ENCODE data around the gene CAPN14.
"Not testable (repeated sequence)": the region's sequence is repeated elsewhere in the genome, so short reads cannot be mapped to it uniquely, and the experiment has no call there.

CAPN14 gene

DNA sequence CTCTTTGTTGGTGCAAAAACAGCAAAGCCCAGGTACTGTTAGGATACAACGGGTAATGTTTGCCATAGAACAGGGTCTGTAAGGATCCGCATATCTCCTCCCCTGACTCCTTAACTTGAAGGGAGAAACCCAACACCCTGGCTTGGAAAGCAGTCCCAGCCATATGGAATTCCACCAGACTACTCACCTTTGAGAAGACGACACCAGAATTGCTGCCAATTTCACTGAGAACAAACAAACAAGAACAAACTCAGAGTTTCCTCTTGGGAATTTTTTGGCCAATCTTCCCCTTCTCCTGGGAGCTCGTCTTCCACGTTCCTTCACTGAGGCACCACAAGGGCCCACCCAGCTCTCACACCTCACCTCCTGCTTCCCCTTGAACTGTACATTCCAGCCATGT lies 29.2 kb downstream of the CAPN14 start:
- Histone ChIP-seq H3K27ac (replicated peaks) (no peak overlapping the region), H3K27me3 (ENCODE audit: insufficient read depth, poor library complexity, severe bottlenecking) (peaks cover 3% of the 10 kb centered on the region), H3K4me3 (replicated peaks; ENCODE audit: insufficient read depth, low read length) (no peak overlapping the region)
- no peak for DNase-seq (ENCODE audit: low read depth in 1 of 2, low spot score in 1 of 2)
- no peak for TF ChIP-seq GABPA (IDR thresholded peaks at IDR 0.05; ENCODE audit: low read depth)

DNA sequence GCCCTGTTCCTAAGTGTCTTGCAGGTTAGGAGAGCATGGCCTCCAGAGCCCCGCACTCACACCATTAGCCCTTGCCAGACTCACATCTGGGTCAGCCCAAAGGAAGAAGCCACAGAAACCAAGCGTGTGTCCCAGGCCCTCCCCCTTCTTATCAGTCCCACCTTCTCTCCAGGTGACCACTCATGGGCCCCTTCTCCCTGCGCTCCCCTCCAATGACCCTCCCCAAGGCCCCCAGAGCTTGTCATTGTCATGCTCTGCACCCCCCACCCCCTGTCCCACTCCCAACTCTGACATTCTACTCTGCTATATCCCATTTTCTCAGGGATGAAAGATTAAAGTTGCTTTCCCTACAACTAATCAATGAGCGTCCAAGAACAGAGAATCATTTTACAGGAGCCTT lies 30.1 kb downstream of the CAPN14 start:
- Histone ChIP-seq H3K27ac (replicated peaks) (no peak overlapping the region), H3K4me3 (replicated peaks; ENCODE audit: insufficient read depth, low read length) (no peak overlapping the region), H3K27me3 (ENCODE audit: insufficient read depth, poor library complexity, severe bottlenecking) (peaks cover 3% of the 10 kb centered on the region)
- TF ChIP-seq REST (IDR thresholded peaks at IDR 0.05; ENCODE audit: insufficient replicate concordance, low read depth) (no peak), SPI1 (IDR thresholded peaks at IDR 0.05; ENCODE audit: borderline replicate concordance, low read depth) (no peak), GABPA (IDR thresholded peaks at IDR 0.05; ENCODE audit: low read depth) (no peak), POLR2AphosphoS5 (IDR thresholded peaks at IDR 0.05; ENCODE audit: low read depth) (no peak)
- TF ChIP-seq, protein P1, sequence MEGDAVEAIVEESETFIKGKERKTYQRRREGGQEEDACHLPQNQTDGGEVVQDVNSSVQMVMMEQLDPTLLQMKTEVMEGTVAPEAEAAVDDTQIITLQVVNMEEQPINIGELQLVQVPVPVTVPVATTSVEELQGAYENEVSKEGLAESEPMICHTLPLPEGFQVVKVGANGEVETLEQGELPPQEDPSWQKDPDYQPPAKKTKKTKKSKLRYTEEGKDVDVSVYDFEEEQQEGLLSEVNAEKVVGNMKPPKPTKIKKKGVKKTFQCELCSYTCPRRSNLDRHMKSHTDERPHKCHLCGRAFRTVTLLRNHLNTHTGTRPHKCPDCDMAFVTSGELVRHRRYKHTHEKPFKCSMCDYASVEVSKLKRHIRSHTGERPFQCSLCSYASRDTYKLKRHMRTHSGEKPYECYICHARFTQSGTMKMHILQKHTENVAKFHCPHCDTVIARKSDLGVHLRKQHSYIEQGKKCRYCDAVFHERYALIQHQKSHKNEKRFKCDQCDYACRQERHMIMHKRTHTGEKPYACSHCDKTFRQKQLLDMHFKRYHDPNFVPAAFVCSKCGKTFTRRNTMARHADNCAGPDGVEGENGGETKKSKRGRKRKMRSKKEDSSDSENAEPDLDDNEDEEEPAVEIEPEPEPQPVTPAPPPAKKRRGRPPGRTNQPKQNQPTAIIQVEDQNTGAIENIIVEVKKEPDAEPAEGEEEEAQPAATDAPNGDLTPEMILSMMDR (IDR thresholded peaks at IDR 0.05; ENCODE audit: insufficient read depth, low read length), result no peak
- no peak for DNase-seq (ENCODE audit: low read depth in 1 of 2, low spot score in 1 of 2)

GRCh38 chr2:31183973-31184372 lies 33.3 kb downstream of the CAPN14 start:
- not testable (repeated sequence) for DNase-seq (ENCODE audit: low read depth in 1 of 2, low spot score in 1 of 2); H3K4me3 ChIP-seq (replicated peaks; ENCODE audit: insufficient read depth, low read length); H3K27ac ChIP-seq (replicated peaks); H3K27me3 ChIP-seq (ENCODE audit: insufficient read depth, poor library complexity, severe bottlenecking)

- H3K27me3 ChIP-seq (ENCODE audit: insufficient read depth, poor library complexity, severe bottlenecking), result no peaks in the 10 kb centered on the region
- TF ChIP-seq REST (IDR thresholded peaks at IDR 0.05; ENCODE audit: insufficient replicate concordance, low read depth) (no peak), SPI1 (IDR thresholded peaks at IDR 0.05; ENCODE audit: borderline replicate concordance, low read depth) (no peak), POLR2AphosphoS5 (IDR thresholded peaks at IDR 0.05; ENCODE audit: low read depth) (no peak), GABPA (IDR thresholded peaks at IDR 0.05; ENCODE audit: low read depth) (no peak)
- TF ChIP-seq, protein P1 (IDR thresholded peaks at IDR 0.05; ENCODE audit: insufficient read depth, low read length), result no peak
- no peak overlapping the region for H3K4me3 ChIP-seq (replicated peaks; ENCODE audit: insufficient read depth, low read length)
- no peak for DNase-seq (ENCODE audit: low read depth in 1 of 2, low spot score in 1 of 2)
- H3K27ac ChIP-seq (replicated peaks), result no peak overlapping the region
Observed at GRCh38 chr2:31176742-31177141, 40.6 kb downstream of the CAPN14 start.

GRCh38 chr2:31171142-31171541 lies 46.2 kb downstream of the CAPN14 start:
- no peaks in the 10 kb centered on the region for H3K27me3 ChIP-seq (ENCODE audit: insufficient read depth, poor library complexity, severe bottlenecking)
- no peak for TF ChIP-seq SPI1 (IDR thresholded peaks at IDR 0.05; ENCODE audit: borderline replicate concordance, low read depth)
- no peak for TF ChIP-seq GABPA (IDR thresholded peaks at IDR 0.05; ENCODE audit: low read depth)
- TF ChIP-seq REST (IDR thresholded peaks at IDR 0.05; ENCODE audit: insufficient replicate concordance, low read depth), result no peak
- TF ChIP-seq POLR2AphosphoS5 (IDR thresholded peaks at IDR 0.05; ENCODE audit: low read depth), result no peak
- TF ChIP-seq, protein P1 (IDR thresholded peaks at IDR 0.05; ENCODE audit: insufficient read depth, low read length), result no peak
- no peak overlapping the region for H3K27ac ChIP-seq (replicated peaks)
- DNase-seq (ENCODE audit: low read depth in 1 of 2, low spot score in 1 of 2), result no peak
- no peak overlapping the region for H3K4me3 ChIP-seq (replicated peaks; ENCODE audit: insufficient read depth, low read length)
